Small intestine (tissue), 7 donors: ENCODE measurements around the gene SPOCK1. TPM values are rescaled to one million over a fixed set of nuclear protein-coding genes. Genes with fewer than 3 reads are reported as not detected.

Source experiments
- DNase-seq, 2 donors: peaks; one replicate each; pipeline versions ENCODE4 v3.0.0 to v3.0.0-alpha.2; 2013
- FAIRE-seq: peaks from 2 replicates; lab custom pipeline; 2012; peaks lifted over from hg19 to GRCh38; lab: Jason Lieb, UNC
- H3K27ac ChIP-seq, 3 donors: one replicate each; pipeline ENCODE4 v1.5.1; 2013; ENCODE audit warnings: low read length in 2 of 3, mild to moderate bottlenecking in 2 of 3, control low read depth in 1 of 3, inconsistent platforms in 1 of 3, low read depth in 1 of 3, moderate library complexity in 1 of 3
- H3K27me3 ChIP-seq, 3 donors: one replicate each; pipeline ENCODE4 v1.6.1; 2013; ENCODE audit warnings: low read length in 3 of 3, inconsistent platforms in 1 of 3; ENCODE audit not compliant: control insufficient read depth in 3 of 3, insufficient read depth in 3 of 3
- H3K36me3 ChIP-seq, 3 donors: one replicate each; pipeline ENCODE4 v1.6.1; 2013; ENCODE audit warnings: low read length in 3 of 3, inconsistent platforms in 1 of 3, low read depth in 1 of 3, mild to moderate bottlenecking in 1 of 3, moderate library complexity in 1 of 3; ENCODE audit not compliant: control insufficient read depth in 3 of 3, insufficient read depth in 2 of 3
- H3K4me1 ChIP-seq, 3 donors: one replicate each; pipeline ENCODE4 v1.6.1; 2013; ENCODE audit warnings: low read length in 2 of 3, inconsistent platforms in 1 of 3, low read depth in 1 of 3, mild to moderate bottlenecking in 1 of 3, moderate library complexity in 1 of 3; ENCODE audit not compliant: control insufficient read depth in 3 of 3, insufficient read depth in 2 of 3
- H3K4me3 ChIP-seq, 3 donors: one replicate each; pipeline ENCODE4 v1.5.1; 2013; ENCODE audit warnings: low read length in 3 of 3, control low read depth in 1 of 3, inconsistent platforms in 1 of 3, low read depth in 1 of 3, mild to moderate bottlenecking in 1 of 3, moderate library complexity in 1 of 3
- H3K9me3 ChIP-seq, 2 donors: one replicate each; pipeline ENCODE4 v1.6.1; 2013; ENCODE audit warnings: low read depth in 1 of 2, low read length in 1 of 2; ENCODE audit not compliant: control insufficient read depth in 2 of 2, insufficient read depth in 1 of 2
- WGBS, 3 donors: extraction: QIAGEN DNeasy Blood & Tissue Kit; methylation state at CpG; one replicate each; pipeline ENCODE4 v1.1.7; 2013; 5-methylcytosine and 5-hydroxymethylcytosine counted together
- polyA plus RNA-seq, 4 donors: library from polyadenylated mRNA; stranded (reverse) in 3 of 4; unstranded in 1 of 4; fragments of 200-250 nt in 3 of 4; fragments of 120-200 nt in 1 of 4; gene quantifications; one replicate each; pipeline versions ENCODE4 v1.2.1 to v1.2.3, GENCODE V29; 2013
- donor health status: healthy with polysubstance abuse.
- donor health status: control.
- donor health status: control.
- donor health status: Bipolar disorder and iron deficiency.
- donor health status: healthy.

The SPOCK1 gene
- polyA plus RNA-seq, 4 donors: 0.22 to 1.1 (median 0.54) TPM

DNA sequence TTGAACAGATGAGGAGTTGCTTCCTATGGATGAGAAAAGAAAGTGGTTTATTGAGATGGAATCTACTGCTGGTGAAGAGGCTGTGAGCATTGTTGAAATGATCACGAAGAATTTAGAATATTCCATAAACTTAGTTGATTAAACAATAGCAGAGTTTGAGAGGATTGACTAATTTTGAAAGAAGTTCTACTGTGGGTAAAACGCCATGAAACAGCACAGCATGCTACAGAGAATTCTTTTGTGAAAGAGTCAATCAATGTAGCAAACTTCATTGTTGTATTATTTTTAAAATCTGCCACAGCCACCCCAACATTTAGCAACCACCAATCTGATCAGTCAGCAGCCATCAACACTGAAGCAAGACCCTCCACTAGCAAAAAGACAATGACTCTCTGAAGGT lies 309.1 kb downstream of the SPOCK1 start:
- Histone ChIP-seq H3K27me3 (no peaks in the 10 kb centered on the region), H3K4me3 (no peak overlapping the region), H3K4me1 (no peaks in the 10 kb centered on the region), H3K36me3 (no peaks in the 10 kb centered on the region), H3K9me3 (no peaks in the 10 kb centered on the region), H3K27ac (no peak overlapping the region)
- DNase-seq (no peak), FAIRE-seq (no peak)
- WGBS, 3 donors: 44 to 57% (median 45%) methylated on average over 2 of the region's 2 CpGs

DNA sequence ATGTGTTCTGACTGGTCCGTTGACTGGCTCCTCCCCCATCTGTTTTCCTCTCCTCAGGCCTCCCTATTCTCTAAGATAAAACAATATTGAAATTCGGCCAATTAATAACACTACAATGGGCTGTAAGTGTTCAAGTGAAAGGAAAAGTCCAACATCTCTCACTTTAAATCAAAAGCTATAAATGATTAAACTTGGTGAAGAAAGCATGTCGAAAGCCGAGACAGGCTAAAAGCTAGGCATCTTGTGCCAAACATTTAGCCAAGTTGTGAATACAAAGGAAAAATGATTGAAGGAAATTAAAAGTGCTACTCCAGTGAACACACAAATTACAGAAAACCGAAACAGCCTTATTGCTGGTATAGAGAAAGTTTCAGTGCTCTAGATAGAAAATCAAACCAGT lies 310.6 kb downstream of the SPOCK1 start:
- no peak overlapping the region for H3K27ac ChIP-seq
- H3K27me3 ChIP-seq: no peaks in the 10 kb centered on the region
- WGBS, 3 donors: 48 to 82% (median 54%) methylated on average over 5 of the region's 5 CpGs
- no peaks in the 10 kb centered on the region for H3K36me3 ChIP-seq
- FAIRE-seq: no peak
- DNase-seq: no peak
- H3K4me1 ChIP-seq: no peaks in the 10 kb centered on the region
- H3K4me3 ChIP-seq: no peak overlapping the region
- no peaks in the 10 kb centered on the region for H3K9me3 ChIP-seq

DNA sequence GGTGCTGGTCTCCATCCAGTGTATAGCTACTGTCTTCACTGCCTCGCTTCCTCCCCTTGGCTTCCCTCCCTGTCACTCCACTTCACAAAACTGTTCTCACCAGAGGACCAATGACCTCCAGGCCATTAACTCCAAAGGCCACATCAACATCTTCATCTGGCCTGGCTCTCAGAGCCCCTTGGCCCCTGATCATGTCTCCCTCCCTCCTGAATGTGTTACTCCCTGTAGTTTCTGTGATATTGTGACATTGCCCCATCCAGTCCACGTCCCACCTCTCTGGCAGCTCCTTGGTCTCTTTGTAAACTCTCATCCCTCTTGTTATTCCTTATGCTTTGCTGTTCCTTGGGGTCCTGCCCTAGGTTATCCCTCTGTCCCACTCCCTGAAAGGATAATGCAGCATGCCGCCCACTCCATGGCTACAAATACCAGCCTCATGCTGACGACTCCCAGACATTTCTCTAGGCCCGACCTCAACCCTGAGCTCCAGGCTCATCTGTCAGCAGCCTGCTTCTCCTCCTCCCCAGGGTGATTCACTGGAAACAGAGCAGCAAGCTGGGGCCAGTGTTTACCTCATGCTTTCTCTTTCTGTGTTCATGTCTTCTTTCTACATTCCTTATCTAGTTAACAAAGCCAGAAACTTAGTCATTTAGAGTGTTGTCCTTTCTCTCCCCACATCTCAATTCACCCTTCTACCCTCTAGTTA lies 312.2 kb downstream of the SPOCK1 start:
- H3K4me1 ChIP-seq: no peaks in the 10 kb centered on the region
- H3K4me3 ChIP-seq: no peak overlapping the region
- no peaks in the 10 kb centered on the region for H3K36me3 ChIP-seq
- H3K27ac ChIP-seq: no peak overlapping the region
- no peaks in the 10 kb centered on the region for H3K27me3 ChIP-seq
- whole genome bisulfite sequencing, 3 donors: 56 to 74% (median 71%) methylated on average over 5 of the region's 5 CpGs
- H3K9me3 ChIP-seq: no peaks in the 10 kb centered on the region
- no peak for FAIRE-seq
- DNase-seq: no peak

DNA sequence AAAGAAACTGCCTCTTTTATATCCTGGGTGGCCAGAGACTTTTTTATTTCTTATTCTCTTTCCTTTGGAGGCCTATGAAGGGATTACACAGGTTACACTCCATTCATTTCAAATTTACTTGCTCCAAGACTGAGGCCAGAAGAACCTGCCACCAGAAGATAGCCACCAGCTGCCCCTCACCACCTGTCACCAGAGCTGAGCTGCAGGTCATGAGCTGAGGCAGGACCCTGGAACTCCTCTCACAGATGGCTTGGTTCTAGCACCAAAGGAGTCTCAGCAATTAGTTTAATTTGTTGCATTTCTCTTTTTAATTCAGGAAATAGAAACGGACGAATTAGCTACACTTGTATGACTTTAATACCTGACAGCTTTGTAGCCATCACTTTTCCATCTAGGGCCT lies 313.9 kb downstream of the SPOCK1 start:
- DNase-seq (no peak), FAIRE-seq (no peak)
- Histone ChIP-seq H3K27me3 (no peaks in the 10 kb centered on the region), H3K36me3 (no peaks in the 10 kb centered on the region), H3K4me3 (no peak overlapping the region), H3K9me3 (no peaks in the 10 kb centered on the region), H3K27ac (no peak overlapping the region), H3K4me1 (no peaks in the 10 kb centered on the region)
- WGBS, 3 donors: 79 to 91% (median 85%) methylated on average over 2 of the region's 2 CpGs

- 82 to 90% (median 89%) methylated on average over 2 of the region's 2 CpGs for WGBS, 3 donors
- Histone ChIP-seq H3K4me1 (no peaks in the 10 kb centered on the region), H3K27me3 (no peaks in the 10 kb centered on the region), H3K4me3 (no peak overlapping the region), H3K9me3 (no peaks in the 10 kb centered on the region), H3K27ac (no peak overlapping the region), H3K36me3 (no peaks in the 10 kb centered on the region)
- no peak for FAIRE-seq
- no peak for DNase-seq
Observed at GRCh38 chr5:137184734-137185133, 314.4 kb downstream of the SPOCK1 start.

- 73 to 87% (median 85%) methylated on average over 3 of the region's 3 CpGs for WGBS, 3 donors
- Histone ChIP-seq H3K36me3 (no peaks in the 10 kb centered on the region), H3K4me1 (no peaks in the 10 kb centered on the region), H3K9me3 (no peaks in the 10 kb centered on the region), H3K27me3 (no peaks in the 10 kb centered on the region), H3K27ac (no peak overlapping the region), H3K4me3 (no peak overlapping the region)
- no peak for DNase-seq
- FAIRE-seq: no peak
Observed at GRCh38 chr5:137182576-137182975, 316.6 kb downstream of the SPOCK1 start.

- H3K4me3 ChIP-seq: no peak overlapping the region
- no peaks in the 10 kb centered on the region for H3K36me3 ChIP-seq
- no peaks in the 10 kb centered on the region for H3K27me3 ChIP-seq
- no peaks in the 10 kb centered on the region for H3K9me3 ChIP-seq
- DNase-seq (no peak), FAIRE-seq (no peak)
- no peaks in the 10 kb centered on the region for H3K4me1 ChIP-seq
- H3K27ac ChIP-seq: no peak overlapping the region
- WGBS, 3 donors: 12 to 38% (median 29%) methylated on average over 2 of the region's 2 CpGs
Observed at GRCh38 chr5:137181667-137182066, 317.5 kb downstream of the SPOCK1 start.

DNA sequence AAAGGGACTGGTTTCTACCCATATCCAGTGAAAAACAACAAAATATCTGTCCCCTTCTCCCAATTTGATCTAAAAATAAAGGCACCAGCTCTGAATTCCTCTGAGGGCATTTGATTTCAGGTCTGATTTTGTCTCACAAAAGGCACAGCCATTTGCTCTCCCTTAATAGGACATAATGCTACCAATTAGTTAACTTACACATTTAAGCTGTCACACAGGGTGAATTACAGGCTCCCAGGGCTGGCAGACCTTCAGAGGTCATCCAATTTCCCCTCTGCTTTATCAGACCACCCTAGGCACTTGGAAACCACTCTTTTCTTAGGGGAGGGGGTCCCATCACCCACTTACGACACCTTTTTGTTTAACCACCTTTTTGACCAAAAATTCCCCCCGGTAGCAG lies 319.9 kb downstream of the SPOCK1 start:
- no peak for FAIRE-seq
- H3K4me1 ChIP-seq: no peaks in the 10 kb centered on the region
- H3K9me3 ChIP-seq: no peaks in the 10 kb centered on the region
- H3K4me3 ChIP-seq: no peak overlapping the region
- DNase-seq: no peak
- no peak overlapping the region for H3K27ac ChIP-seq
- no peaks in the 10 kb centered on the region for H3K36me3 ChIP-seq
- 69 to 90% (median 78%) methylated on average over 2 of the region's 2 CpGs for WGBS, 3 donors
- H3K27me3 ChIP-seq: no peaks in the 10 kb centered on the region

DNA sequence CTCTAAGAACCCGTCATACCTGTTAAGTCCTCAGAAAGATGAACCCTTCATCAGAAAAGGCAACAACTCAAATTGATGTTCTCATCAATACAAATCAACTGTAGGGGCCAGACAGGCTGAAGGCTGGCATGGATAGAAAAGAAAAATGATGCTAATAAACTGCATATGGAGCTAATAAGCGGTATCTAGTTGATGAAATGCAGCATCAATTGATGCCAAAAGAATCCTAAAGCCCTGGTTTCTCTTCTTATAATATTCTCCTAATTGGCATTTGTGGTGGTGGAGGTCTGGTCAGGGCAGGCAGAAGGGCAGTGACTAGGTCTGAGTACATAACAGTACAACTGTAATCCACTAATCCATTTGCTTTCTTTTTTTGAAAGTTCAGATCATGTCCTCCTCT lies 322.5 kb downstream of the SPOCK1 start:
- no peak overlapping the region for H3K27ac ChIP-seq
- H3K27me3 ChIP-seq: no peaks in the 10 kb centered on the region
- FAIRE-seq (no peak), DNase-seq (no peak)
- no peaks in the 10 kb centered on the region for H3K36me3 ChIP-seq
- no peak overlapping the region for H3K4me3 ChIP-seq
- H3K4me1 ChIP-seq: no peaks in the 10 kb centered on the region
- WGBS, 3 donors: 82 to 90% (median 89%) methylated on average over 2 of the region's 2 CpGs
- no peaks in the 10 kb centered on the region for H3K9me3 ChIP-seq
